H1 (cell line): ENCODE measurements around the gene CYSRT1.

Experiments
- EZH2 ChIP-seq: fragments of 200-600 bp; sonication (generic); IDR thresholded peaks from 2 replicates; pipeline ENCODE4 v1.7.1; 2012; ENCODE audit warnings: low read depth, mild to moderate bottlenecking, moderate library complexity, low read length, inconsistent platforms; ENCODE audit not compliant: severe bottlenecking
- GABPA ChIP-seq: IDR thresholded peaks from 2 replicates; pipeline ENCODE4 v1.6.1; 2011; ENCODE audit warnings: mild to moderate bottlenecking, low read length, moderate library complexity, borderline replicate concordance; ENCODE audit not compliant: insufficient read depth
- RXRA ChIP-seq: IDR thresholded peaks from 2 replicates; pipeline ENCODE4 v1.6.1; 2011; ENCODE audit warnings: low read depth, mild to moderate bottlenecking, low read length, moderate library complexity; ENCODE audit not compliant: insufficient read depth
- SP2 ChIP-seq: IDR thresholded peaks from 2 replicates; pipeline ENCODE4 v1.6.1; 2012; ENCODE audit warnings: mild to moderate bottlenecking, low read length, inconsistent platforms
- TF ChIP-seq, protein P1 (sequence below): IDR thresholded peaks from 2 replicates; pipeline ENCODE4 v1.6.1; 2012; ENCODE audit warnings: low read length, inconsistent platforms
- TF ChIP-seq, protein P2 (sequence below): IDR thresholded peaks from 2 replicates; pipeline ENCODE4 v1.6.1; 2011; ENCODE audit warnings: low read length, improper control_type of control experiment
- TF ChIP-seq, protein P3 (sequence below): IDR thresholded peaks from 2 replicates; pipeline ENCODE4 v1.6.1; 2012; ENCODE audit warnings: inconsistent platforms
- TF ChIP-seq, protein P4 (sequence below), 3 experiments: IDR thresholded peaks; 1 replicate in 2 of 3; 2 replicates in 1 of 3; pipeline versions ENCODE4 v1.5.1 to v1.6.1; 2011; ENCODE audit warnings: low read length in 3 of 3, mild to moderate bottlenecking in 3 of 3, inconsistent platforms in 2 of 3, low read depth in 1 of 3, moderate library complexity in 1 of 3; ENCODE audit not compliant: insufficient read depth in 1 of 3; ENCODE audit errors: control extremely low read depth in 1 of 3

DNA sequence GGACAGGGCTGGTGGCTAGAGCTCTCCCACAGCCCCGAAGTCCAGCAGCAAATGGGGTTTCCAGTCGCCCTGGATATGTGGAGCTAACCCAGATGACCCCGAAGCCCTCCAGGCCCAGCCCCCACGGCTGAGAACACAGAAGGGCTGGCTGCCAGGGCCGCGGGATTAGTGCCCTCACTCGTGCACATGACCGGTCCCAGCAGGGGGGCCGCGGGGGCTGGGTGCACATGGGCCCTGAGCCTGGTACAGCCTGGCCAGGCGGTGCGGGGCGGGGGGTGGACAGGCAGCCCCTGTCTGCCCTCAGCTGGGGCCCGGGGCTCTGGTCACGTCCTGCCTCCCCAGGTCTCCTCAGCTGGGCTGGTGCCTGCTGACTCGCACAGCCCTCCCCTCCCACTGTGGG lies 30.6 kb upstream of the CYSRT1 start:
- TF ChIP-seq, protein P1, sequence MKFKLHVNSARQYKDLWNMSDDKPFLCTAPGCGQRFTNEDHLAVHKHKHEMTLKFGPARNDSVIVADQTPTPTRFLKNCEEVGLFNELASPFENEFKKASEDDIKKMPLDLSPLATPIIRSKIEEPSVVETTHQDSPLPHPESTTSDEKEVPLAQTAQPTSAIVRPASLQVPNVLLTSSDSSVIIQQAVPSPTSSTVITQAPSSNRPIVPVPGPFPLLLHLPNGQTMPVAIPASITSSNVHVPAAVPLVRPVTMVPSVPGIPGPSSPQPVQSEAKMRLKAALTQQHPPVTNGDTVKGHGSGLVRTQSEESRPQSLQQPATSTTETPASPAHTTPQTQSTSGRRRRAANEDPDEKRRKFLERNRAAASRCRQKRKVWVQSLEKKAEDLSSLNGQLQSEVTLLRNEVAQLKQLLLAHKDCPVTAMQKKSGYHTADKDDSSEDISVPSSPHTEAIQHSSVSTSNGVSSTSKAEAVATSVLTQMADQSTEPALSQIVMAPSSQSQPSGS: no peak
- TF ChIP-seq, protein P2, sequence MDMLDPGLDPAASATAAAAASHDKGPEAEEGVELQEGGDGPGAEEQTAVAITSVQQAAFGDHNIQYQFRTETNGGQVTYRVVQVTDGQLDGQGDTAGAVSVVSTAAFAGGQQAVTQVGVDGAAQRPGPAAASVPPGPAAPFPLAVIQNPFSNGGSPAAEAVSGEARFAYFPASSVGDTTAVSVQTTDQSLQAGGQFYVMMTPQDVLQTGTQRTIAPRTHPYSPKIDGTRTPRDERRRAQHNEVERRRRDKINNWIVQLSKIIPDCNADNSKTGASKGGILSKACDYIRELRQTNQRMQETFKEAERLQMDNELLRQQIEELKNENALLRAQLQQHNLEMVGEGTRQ: no peak
- TF ChIP-seq SP2: no peak
- TF ChIP-seq, protein P3, sequence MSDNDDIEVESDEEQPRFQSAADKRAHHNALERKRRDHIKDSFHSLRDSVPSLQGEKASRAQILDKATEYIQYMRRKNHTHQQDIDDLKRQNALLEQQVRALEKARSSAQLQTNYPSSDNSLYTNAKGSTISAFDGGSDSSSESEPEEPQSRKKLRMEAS: no peak
- no peak for TF ChIP-seq RXRA
- TF ChIP-seq EZH2: no peak
- TF ChIP-seq, protein P4, sequence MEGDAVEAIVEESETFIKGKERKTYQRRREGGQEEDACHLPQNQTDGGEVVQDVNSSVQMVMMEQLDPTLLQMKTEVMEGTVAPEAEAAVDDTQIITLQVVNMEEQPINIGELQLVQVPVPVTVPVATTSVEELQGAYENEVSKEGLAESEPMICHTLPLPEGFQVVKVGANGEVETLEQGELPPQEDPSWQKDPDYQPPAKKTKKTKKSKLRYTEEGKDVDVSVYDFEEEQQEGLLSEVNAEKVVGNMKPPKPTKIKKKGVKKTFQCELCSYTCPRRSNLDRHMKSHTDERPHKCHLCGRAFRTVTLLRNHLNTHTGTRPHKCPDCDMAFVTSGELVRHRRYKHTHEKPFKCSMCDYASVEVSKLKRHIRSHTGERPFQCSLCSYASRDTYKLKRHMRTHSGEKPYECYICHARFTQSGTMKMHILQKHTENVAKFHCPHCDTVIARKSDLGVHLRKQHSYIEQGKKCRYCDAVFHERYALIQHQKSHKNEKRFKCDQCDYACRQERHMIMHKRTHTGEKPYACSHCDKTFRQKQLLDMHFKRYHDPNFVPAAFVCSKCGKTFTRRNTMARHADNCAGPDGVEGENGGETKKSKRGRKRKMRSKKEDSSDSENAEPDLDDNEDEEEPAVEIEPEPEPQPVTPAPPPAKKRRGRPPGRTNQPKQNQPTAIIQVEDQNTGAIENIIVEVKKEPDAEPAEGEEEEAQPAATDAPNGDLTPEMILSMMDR (IDR thresholded peaks at IDR 0.05; ENCODE audit: control extremely low read depth in 1 of 3, insufficient read depth in 1 of 3, low read depth in 1 of 3, low read length in 3 of 3): no peak
- TF ChIP-seq GABPA: no peak
